Natural killer cell (primary cell): ENCODE measurements around the gene DSTYK. TPM values are rescaled to one million over a fixed set of nuclear protein-coding genes. Genes with fewer than 3 reads are reported as not detected.
"Not testable (repeated sequence)": the region's sequence is repeated elsewhere in the genome, so short reads cannot be mapped to it uniquely, and the experiment has no call there.

ENCODE experiments used
- ATAC-seq, 3 donors: fragments of 150-1000 bp in 2 of 3; fragments of 200-7000 bp in 1 of 3; cut with Tn5 transposase; 1 replicate in 1 of 3; 2 replicates in 2 of 3; pipeline ENCODE4 v1.10.0; 2021; ENCODE audit warnings: mild to moderate bottlenecking in 2 of 3, moderate library complexity in 2 of 3
- DNase-seq, 2 donors: peaks; one replicate each; pipeline versions ENCODE4 v3.0.0 to v3.0.0-alpha.2; 2013 to 2021; ENCODE audit warnings: mixed read lengths in 1 of 2
- H3K27ac ChIP-seq: one replicate; pipeline ENCODE4 v1.5.1; 2013; ENCODE audit warnings: mild to moderate bottlenecking, low read length
- H3K27me3 ChIP-seq: one replicate; pipeline ENCODE4 v1.6.1; 2013; ENCODE audit warnings: low read length; ENCODE audit not compliant: control insufficient read depth, insufficient read depth
- H3K36me3 ChIP-seq: one replicate; pipeline ENCODE4 v1.6.1; 2013; ENCODE audit warnings: low read length; ENCODE audit not compliant: control insufficient read depth, insufficient read depth
- H3K4me1 ChIP-seq: one replicate; pipeline ENCODE4 v1.6.1; 2013; ENCODE audit warnings: low read length; ENCODE audit not compliant: control insufficient read depth, insufficient read depth
- H3K4me3 ChIP-seq: one replicate; pipeline ENCODE4 v1.5.1; 2013; ENCODE audit warnings: low read length
- H3K9me3 ChIP-seq: one replicate; pipeline ENCODE4 v1.6.1; 2013; ENCODE audit warnings: low read length; ENCODE audit not compliant: control insufficient read depth, insufficient read depth
- H3K27ac Mint-ChIP-seq, 2 donors: one replicate each; pipeline ENCODE4 v1.8.0; 2022; ENCODE audit warnings: mild to moderate bottlenecking in 2 of 2, mixed read lengths in 2 of 2, moderate library complexity in 1 of 2
- H3K27me3 Mint-ChIP-seq, 2 donors: one replicate each; pipeline ENCODE4 v1.8.0; 2022; ENCODE audit warnings: low read depth in 2 of 2, mixed read lengths in 2 of 2
- H3K36me3 Mint-ChIP-seq: one replicate; pipeline ENCODE4 v1.8.0; 2022; ENCODE audit warnings: mixed read lengths
- H3K4me1 Mint-ChIP-seq, 2 donors: one replicate each; pipeline ENCODE4 v1.8.0; 2022; ENCODE audit warnings: mixed read lengths in 2 of 2
- H3K4me3 Mint-ChIP-seq: one replicate; pipeline ENCODE4 v1.8.0; 2022; ENCODE audit warnings: mild to moderate bottlenecking, moderate library complexity, mixed read lengths
- H3K9me3 Mint-ChIP-seq, 2 donors: one replicate each; pipeline ENCODE4 v1.8.0; 2022; ENCODE audit warnings: mixed read lengths in 2 of 2
- WGBS: methylation state at CpG from one replicate; pipeline ENCODE4 v1.1.7; 2013; ENCODE audit warnings: missing lambda C conversion rate; ENCODE audit not compliant: insufficient coverage; 5-methylcytosine and 5-hydroxymethylcytosine counted together
- intact Hi-C: fragments of 100-400 bp; cut with micrococcal nuclease; formaldehyde crosslinking; loops from one replicate; pipeline ENCODE4 v1.14.2; 2022
- total RNA-seq, 4 donors: library from RNA; stranded (reverse); fragments of 120-200 nt in 1 of 4; gene quantifications; one replicate each; pipeline versions ENCODE4 v1.2.3 to v1.2.4, GENCODE V29; 2013 to 2022
- TF ChIP-seq, protein P1 (sequence below): fragments of 200-600 bp; IDR thresholded peaks from one replicate; pipeline ENCODE4 v1.8.0; 2022; ENCODE audit warnings: antibody characterized with exemption

Gene DSTYK
- total RNA-seq, 3 donors from 2014 or later (not counting 1 experiment from before 2014, with no cell fraction given): 9.9 to 17.5 (median 14.9) TPM

DNA sequence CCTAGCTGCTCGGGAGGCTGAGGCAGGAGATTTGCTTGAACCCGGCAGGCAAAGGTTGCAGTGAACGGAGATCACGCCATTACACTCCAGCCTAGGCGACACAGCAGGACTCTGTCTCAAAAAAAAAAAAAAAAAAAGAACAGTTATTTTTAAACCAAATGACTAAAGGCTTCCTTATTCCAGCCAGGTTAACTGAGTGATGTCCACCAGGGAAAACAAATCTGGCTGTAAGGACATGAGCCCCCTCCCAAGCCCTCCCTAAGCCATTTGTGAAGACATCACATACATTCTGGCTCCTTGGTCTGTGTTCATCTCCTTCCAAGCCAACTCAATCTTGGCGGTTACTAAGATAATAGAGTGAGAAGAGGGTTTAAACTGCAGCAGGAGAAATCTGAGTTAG is 24.4 kb upstream of the DSTYK start:
- no peaks in the 10 kb centered on the region for H3K4me1 ChIP-seq
- H3K4me1 Mint-ChIP-seq: no peaks in the 10 kb centered on the region
- no peak overlapping the region for H3K27ac ChIP-seq
- DNase-seq (no peak), ATAC-seq (no peak)
- no peaks in the 10 kb centered on the region for H3K36me3 ChIP-seq
- H3K9me3 ChIP-seq: no peaks in the 10 kb centered on the region
- H3K4me3 Mint-ChIP-seq: no peak overlapping the region
- no peaks in the 10 kb centered on the region for H3K9me3 Mint-ChIP-seq
- H3K27ac Mint-ChIP-seq: no peak overlapping the region
- intact Hi-C loops: no loop called here
- H3K27me3 Mint-ChIP-seq: peaks cover 25 to 30% of the 10 kb centered on the region in 2 donors
- no peaks in the 10 kb centered on the region for H3K36me3 Mint-ChIP-seq
- peaks cover 2% of the 10 kb centered on the region for H3K27me3 ChIP-seq
- TF ChIP-seq, protein P1, sequence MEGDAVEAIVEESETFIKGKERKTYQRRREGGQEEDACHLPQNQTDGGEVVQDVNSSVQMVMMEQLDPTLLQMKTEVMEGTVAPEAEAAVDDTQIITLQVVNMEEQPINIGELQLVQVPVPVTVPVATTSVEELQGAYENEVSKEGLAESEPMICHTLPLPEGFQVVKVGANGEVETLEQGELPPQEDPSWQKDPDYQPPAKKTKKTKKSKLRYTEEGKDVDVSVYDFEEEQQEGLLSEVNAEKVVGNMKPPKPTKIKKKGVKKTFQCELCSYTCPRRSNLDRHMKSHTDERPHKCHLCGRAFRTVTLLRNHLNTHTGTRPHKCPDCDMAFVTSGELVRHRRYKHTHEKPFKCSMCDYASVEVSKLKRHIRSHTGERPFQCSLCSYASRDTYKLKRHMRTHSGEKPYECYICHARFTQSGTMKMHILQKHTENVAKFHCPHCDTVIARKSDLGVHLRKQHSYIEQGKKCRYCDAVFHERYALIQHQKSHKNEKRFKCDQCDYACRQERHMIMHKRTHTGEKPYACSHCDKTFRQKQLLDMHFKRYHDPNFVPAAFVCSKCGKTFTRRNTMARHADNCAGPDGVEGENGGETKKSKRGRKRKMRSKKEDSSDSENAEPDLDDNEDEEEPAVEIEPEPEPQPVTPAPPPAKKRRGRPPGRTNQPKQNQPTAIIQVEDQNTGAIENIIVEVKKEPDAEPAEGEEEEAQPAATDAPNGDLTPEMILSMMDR: no peak
- 97% methylated on average over 6 of the region's 6 CpGs for WGBS
- no peak overlapping the region for H3K4me3 ChIP-seq

GRCh38 chr1:205233986-205234385 is 22.5 kb upstream of the DSTYK start:
- H3K27ac Mint-ChIP-seq, intact Hi-C loops, DNase-seq, H3K4me3 ChIP-seq, H3K9me3 ChIP-seq, H3K36me3 Mint-ChIP-seq, ATAC-seq, H3K9me3 Mint-ChIP-seq, H3K27me3 ChIP-seq, H3K27ac ChIP-seq, H3K36me3 ChIP-seq, H3K4me3 Mint-ChIP-seq: not testable (repeated sequence)
- H3K4me1 Mint-ChIP-seq: peaks cover 15% of the 10 kb centered on the region in 2 donors
- peaks cover 12% of the 10 kb centered on the region for H3K4me1 ChIP-seq
- peaks cover 27 to 36% of the 10 kb centered on the region in 2 donors for H3K27me3 Mint-ChIP-seq
- WGBS: 92% methylated on average over 6 of the region's 7 CpGs

DNA sequence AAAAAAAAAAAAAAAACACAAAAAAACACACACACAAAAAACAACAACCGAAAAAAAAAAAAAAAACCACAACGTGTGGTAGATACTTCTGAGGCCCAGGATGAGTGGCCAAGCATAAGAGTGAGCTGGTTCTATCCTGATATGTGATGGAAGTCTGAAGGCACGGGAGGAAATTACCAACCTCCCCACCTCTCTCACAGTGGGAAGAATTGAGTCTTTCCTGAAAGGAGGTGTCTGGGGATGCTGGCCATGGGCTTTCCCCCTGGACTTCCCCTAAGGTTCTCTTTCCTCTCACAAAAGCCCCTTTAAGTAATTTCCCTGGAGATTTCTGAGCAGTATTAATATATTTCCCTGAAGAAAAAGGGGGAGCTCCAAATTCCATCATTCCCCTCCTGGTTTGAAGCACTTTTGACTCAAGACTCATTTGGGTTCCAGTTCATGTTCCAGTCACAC is 21.5 kb upstream of the DSTYK start:
- Mint-ChIP-seq H3K4me3 (no peak overlapping the region), H3K9me3 (no peaks in the 10 kb centered on the region), H3K4me1 (peaks cover 24 to 25% of the 10 kb centered on the region in 2 donors), H3K27me3 (peaks cover 27 to 33% of the 10 kb centered on the region in 2 donors), H3K36me3 (no peaks in the 10 kb centered on the region), H3K27ac (no peak overlapping the region)
- WGBS: no CpG with 5 or more reads among the region's 3 CpGs
- ATAC-seq (no peak), DNase-seq (no peak)
- Histone ChIP-seq H3K9me3 (no peaks in the 10 kb centered on the region), H3K27ac (no peak overlapping the region), H3K4me3 (no peak overlapping the region), H3K27me3 (peaks cover 8% of the 10 kb centered on the region), H3K4me1 (peaks cover 22% of the 10 kb centered on the region), H3K36me3 (no peaks in the 10 kb centered on the region)
- TF ChIP-seq, protein P1: no peak
- intact Hi-C loops: no loop called here

- Histone ChIP-seq H3K27ac (no peak overlapping the region), H3K27me3 (peaks cover 7% of the 10 kb centered on the region), H3K4me1 (peaks cover 26% of the 10 kb centered on the region), H3K4me3 (no peak overlapping the region), H3K9me3 (no peaks in the 10 kb centered on the region), H3K36me3 (no peaks in the 10 kb centered on the region)
- DNase-seq (no peak), ATAC-seq (no peak)
- Mint-ChIP-seq H3K27me3 (peaks cover 21 to 30% of the 10 kb centered on the region in 2 donors), H3K4me1 (peaks cover 25 to 28% of the 10 kb centered on the region in 2 donors), H3K9me3 (no peaks in the 10 kb centered on the region), H3K36me3 (no peaks in the 10 kb centered on the region), H3K27ac (no peak overlapping the region), H3K4me3 (no peak overlapping the region)
- TF ChIP-seq, protein P1: no peak
- WGBS: 96% methylated on average over 7 of the region's 7 CpGs
- intact Hi-C loops: no loop called here
Measured at GRCh38 chr1:205232127-205232820, 20.8 kb upstream of the DSTYK start.
